LNCaP clone FGC (cell line): ENCODE measurements around the gene TMEM51.

ENCODE experiments used
- DNase-seq: peaks from one replicate; pipeline ENCODE4 v3.0.0-alpha.2; 2011; ENCODE audit warnings: low read depth
- H3K4me3 ChIP-seq: 2 replicates; pipeline ENCODE4 v1.5.1; 2011; ENCODE audit warnings: mild to moderate bottlenecking, low read depth, low read length, control low read depth
- CTCF ChIP-seq: IDR thresholded peaks from 2 replicates; pipeline ENCODE4 v1.5.1; 2012; ENCODE audit warnings: mild to moderate bottlenecking; ENCODE audit not compliant: control insufficient read depth, insufficient read depth; ENCODE audit errors: extremely low read depth

TMEM51 gene

DNA sequence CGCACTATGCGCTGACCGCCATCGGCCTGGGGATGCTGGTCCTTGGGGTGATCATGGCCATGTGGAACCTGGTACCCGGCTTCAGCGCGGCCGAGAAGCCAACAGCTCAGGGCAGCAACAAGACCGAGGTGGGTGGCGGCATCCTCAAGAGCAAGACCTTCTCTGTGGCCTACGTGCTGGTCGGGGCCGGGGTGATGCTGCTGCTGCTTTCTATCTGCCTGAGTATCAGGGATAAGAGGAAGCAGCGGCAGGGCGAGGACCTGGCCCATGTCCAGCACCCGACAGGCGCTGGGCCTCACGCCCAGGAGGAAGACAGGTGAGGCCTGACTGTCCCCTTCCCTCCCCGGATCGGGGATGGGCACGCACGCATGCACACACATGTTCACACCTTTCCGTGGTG lies 61.6 kb downstream of the TMEM51 start:
- no peak for DNase-seq
- H3K4me3 ChIP-seq, result no peak overlapping the region
- no peak for TF ChIP-seq CTCF

GRCh38 chr1:15217654-15218053 lies 64.1 kb downstream of the TMEM51 start:
- H3K4me3 ChIP-seq, result no peak overlapping the region
- TF ChIP-seq CTCF, result no peak
- no peak for DNase-seq

GRCh38 chr1:15218287-15219279 lies 65.0 kb downstream of the TMEM51 start:
- H3K4me3 ChIP-seq, result no peak overlapping the region
- peak; percentile 52 for DNase-seq
- no peak for TF ChIP-seq CTCF

- H3K4me3 ChIP-seq, result no peak overlapping the region
- DNase-seq, result no peak
- TF ChIP-seq CTCF, result no peak
Measured at GRCh38 chr1:15219280-15220023, 65.9 kb downstream of the TMEM51 start.

DNA sequence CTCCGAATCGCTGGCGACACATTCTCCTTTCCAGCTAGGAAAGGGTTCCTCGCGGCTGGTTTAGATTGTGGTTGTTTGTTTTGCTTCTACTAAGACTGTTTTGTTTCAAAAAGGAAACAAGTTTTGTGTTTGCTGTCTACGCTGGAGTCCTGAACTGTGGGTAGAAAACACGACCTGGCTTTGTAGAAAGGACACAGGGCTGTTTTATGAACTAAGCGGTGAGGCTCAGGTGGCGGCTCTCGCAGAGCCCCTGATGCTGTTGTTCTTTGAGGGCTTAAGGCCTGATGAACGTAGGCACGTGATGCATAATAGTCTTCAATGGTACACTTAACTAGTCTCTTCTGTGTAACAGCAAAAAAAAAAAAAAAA lies 66.5 kb downstream of the TMEM51 start:
- no peak for TF ChIP-seq CTCF
- no peak for DNase-seq
- H3K4me3 ChIP-seq, result no peak overlapping the region

DNA sequence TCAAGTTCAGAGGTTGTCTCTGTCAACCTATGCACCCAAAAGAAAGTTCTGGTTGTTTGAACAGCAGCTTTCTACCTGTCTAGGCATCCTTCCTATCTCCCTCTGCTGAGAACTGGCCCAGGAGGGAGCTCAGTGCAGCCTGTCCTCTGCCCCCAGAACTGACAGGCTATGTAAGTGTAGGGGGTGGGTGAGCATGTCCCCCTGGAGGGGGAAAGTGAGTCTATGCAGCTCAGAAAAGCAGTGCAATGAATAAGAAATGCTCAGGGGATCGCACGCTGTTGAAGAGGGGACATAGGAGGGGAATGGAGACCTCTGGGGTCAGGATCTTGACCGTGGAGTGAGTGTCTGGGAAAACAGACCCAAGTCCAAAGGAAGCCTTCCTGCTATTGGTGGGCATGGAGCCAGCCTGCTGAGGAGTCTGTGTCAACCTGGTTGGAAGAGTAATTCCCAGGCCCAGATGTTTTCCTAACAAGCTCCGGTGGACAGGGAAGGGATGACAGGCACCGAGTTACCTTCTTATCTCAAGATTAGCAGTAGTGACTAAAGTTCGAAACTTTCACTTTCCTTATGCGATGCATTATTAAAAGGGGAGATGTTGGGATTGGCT lies 67.4 kb downstream of the TMEM51 start:
- TF ChIP-seq CTCF, result no peak
- DNase-seq, result no peak
- no peak overlapping the region for H3K4me3 ChIP-seq
